HepG2 (cell line): ENCODE data around the gene COPE.

Source experiments
- CTCF ChIP-seq: sonication (generic); formaldehyde crosslinking; IDR thresholded peaks from 2 replicates; pipeline ENCODE4 v1.5.0; 2020; ENCODE audit warnings: mild to moderate bottlenecking, missing genetic modification reagents, moderate library complexity
- SIN3B ChIP-seq: fragments of 150-350 bp; IDR thresholded peaks from 2 replicates; pipeline ENCODE4 v1.6.1; 2014; ENCODE audit warnings: low read length
- ZBTB44 ChIP-seq: sonication (generic); formaldehyde crosslinking; IDR thresholded peaks from 2 replicates; pipeline ENCODE4 v1.4.0; 2020; ENCODE audit warnings: missing genetic modification reagents
- ZBTB8A ChIP-seq: sonication (generic); formaldehyde crosslinking; IDR thresholded peaks from 2 replicates; pipeline ENCODE4 v1.4.0; 2020; ENCODE audit warnings: mild to moderate bottlenecking, low read depth, missing genetic modification reagents, borderline replicate concordance
- ZNF230 ChIP-seq: sonication (generic); formaldehyde crosslinking; IDR thresholded peaks from 2 replicates; pipeline ENCODE4 v1.4.0; 2020; ENCODE audit warnings: mild to moderate bottlenecking, missing genetic modification reagents
- ZNF607 ChIP-seq: sonication (generic); formaldehyde crosslinking; IDR thresholded peaks from 2 replicates; pipeline ENCODE4 v1.5.1; 2020; ENCODE audit warnings: missing genetic modification reagents, mild to moderate bottlenecking, borderline replicate concordance
- TF ChIP-seq, protein P1 (sequence below), 2 experiments: IDR thresholded peaks; 2 replicates each; pipeline ENCODE4 v1.6.1; 2011 to 2012; ENCODE audit warnings: low read length in 2 of 2, borderline replicate concordance in 1 of 2, low read depth in 1 of 2, mild to moderate bottlenecking in 1 of 2, moderate library complexity in 1 of 2

DNA sequence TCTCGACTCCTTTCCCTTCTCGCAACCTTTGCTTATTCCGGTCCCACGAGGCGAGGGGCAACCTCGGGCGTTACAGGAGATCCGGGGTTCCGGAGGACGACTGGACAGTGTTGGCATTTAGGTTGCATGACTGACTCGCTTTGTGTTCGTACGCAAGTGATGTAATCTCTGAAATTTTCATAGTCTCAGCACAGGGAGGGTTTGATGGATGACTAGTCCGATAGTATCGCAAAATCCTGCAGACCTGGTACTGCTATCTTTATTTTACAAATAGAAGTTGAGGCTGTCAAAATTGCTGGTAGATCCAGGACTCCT, 670 bp upstream of the COPE start:
- no peak for TF ChIP-seq CTCF (CRISPR knock-in tag)
- TF ChIP-seq ZBTB44: no peak
- no peak for TF ChIP-seq SIN3B
- TF ChIP-seq, protein P1, sequence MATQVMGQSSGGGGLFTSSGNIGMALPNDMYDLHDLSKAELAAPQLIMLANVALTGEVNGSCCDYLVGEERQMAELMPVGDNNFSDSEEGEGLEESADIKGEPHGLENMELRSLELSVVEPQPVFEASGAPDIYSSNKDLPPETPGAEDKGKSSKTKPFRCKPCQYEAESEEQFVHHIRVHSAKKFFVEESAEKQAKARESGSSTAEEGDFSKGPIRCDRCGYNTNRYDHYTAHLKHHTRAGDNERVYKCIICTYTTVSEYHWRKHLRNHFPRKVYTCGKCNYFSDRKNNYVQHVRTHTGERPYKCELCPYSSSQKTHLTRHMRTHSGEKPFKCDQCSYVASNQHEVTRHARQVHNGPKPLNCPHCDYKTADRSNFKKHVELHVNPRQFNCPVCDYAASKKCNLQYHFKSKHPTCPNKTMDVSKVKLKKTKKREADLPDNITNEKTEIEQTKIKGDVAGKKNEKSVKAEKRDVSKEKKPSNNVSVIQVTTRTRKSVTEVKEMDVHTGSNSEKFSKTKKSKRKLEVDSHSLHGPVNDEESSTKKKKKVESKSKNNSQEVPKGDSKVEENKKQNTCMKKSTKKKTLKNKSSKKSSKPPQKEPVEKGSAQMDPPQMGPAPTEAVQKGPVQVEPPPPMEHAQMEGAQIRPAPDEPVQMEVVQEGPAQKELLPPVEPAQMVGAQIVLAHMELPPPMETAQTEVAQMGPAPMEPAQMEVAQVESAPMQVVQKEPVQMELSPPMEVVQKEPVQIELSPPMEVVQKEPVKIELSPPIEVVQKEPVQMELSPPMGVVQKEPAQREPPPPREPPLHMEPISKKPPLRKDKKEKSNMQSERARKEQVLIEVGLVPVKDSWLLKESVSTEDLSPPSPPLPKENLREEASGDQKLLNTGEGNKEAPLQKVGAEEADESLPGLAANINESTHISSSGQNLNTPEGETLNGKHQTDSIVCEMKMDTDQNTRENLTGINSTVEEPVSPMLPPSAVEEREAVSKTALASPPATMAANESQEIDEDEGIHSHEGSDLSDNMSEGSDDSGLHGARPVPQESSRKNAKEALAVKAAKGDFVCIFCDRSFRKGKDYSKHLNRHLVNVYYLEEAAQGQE (IDR thresholded peaks at IDR 0.05; ENCODE audit: borderline replicate concordance in 1 of 2, low read depth in 1 of 2, low read length in 2 of 2): no peak
- no peak for TF ChIP-seq ZBTB8A
- TF ChIP-seq ZNF230: no peak
- no peak for TF ChIP-seq ZNF607
